Measurements from ENCODE around the gene CABLES1.
A peak's percentile ranks its signal among the peaks of the same experiment; 100 is the strongest.

The CABLES1 gene

GRCh38 chr18:23259701-23260681 lies 124.7 kb downstream of the CABLES1 start:
- H3K27me3 ChIP-seq (ENCODE audit: control insufficient read depth in 1 of 2, insufficient read depth in 1 of 2, low read length in 2 of 2): no peaks in the 10 kb centered on the region
- H4K8ac ChIP-seq (ENCODE audit: low read length): peak overlapping the region; percentile 88
- H3K36me3 ChIP-seq (ENCODE audit: control insufficient read depth in 1 of 2, insufficient read depth in 2 of 2, low read depth in 1 of 2, low read length in 2 of 2): peaks cover 4 to 35% of the 10 kb centered on the region in 2 experiments
- H2BK5ac ChIP-seq (ENCODE audit: low read depth, low read length, poor library complexity, severe bottlenecking): peak overlapping the region; percentile 80
- peak overlapping the region; percentile 95 for H4K91ac ChIP-seq (ENCODE audit: low read length)
- H3K9ac ChIP-seq (ENCODE audit: low read length): peak overlapping the region; percentile 77
- DNase-seq: peak; percentile 88
- H2BK15ac ChIP-seq (ENCODE audit: low read depth, poor library complexity, severe bottlenecking): peak overlapping the region; percentile 95
- no peak overlapping the region for H3K14ac ChIP-seq (ENCODE audit: low read length in 2 of 2)
- H2AK5ac ChIP-seq (ENCODE audit: low read length, severe bottlenecking): peak overlapping the region; percentile 54
- peak overlapping the region; percentile 60 for H2AFZ ChIP-seq (ENCODE audit: low read depth, low read length)
- H3K27ac ChIP-seq (ENCODE audit: low read length, poor library complexity, severe bottlenecking): peak overlapping the region; percentile 96
- peak overlapping the region; percentile 4 for H3K4me2 ChIP-seq (ENCODE audit: low read length, poor library complexity, severe bottlenecking)
- WGBS: 3% methylated on average over 21 of the region's 21 CpGs
- H3K23ac ChIP-seq (ENCODE audit: low read length in 2 of 2): no peak overlapping the region
- peak overlapping the region; percentile 63 to 92 for H3K18ac ChIP-seq (ENCODE audit: low read depth in 1 of 2, low read length in 2 of 2)
- no peaks in the 10 kb centered on the region for H3K9me3 ChIP-seq (ENCODE audit: control insufficient read depth, low read length)
- H2BK12ac ChIP-seq (ENCODE audit: low read length in 2 of 2): peak overlapping the region; percentile 38 to 96
- H3K79me1 ChIP-seq (replicated peaks; ENCODE audit: low read length, poor library complexity, severe bottlenecking): no peaks in the 10 kb centered on the region
- peaks cover 33% of the 10 kb centered on the region for H3K4me1 ChIP-seq (ENCODE audit: control insufficient read depth, insufficient read depth, low read depth, low read length)
- peak overlapping the region in 1 of 2 experiments; percentile 55 for H3K4me3 ChIP-seq (ENCODE audit: insufficient read depth in 1 of 2, low read depth in 1 of 2, low read length in 2 of 2)
- H2BK120ac ChIP-seq (ENCODE audit: low read depth, low read length): peak overlapping the region; percentile 81
- peak overlapping the region; percentile 90 to 94 for H3K4ac ChIP-seq (ENCODE audit: low read depth in 1 of 2, low read length in 2 of 2)

GRCh38 chr18:23260926-23261590 lies 125.8 kb downstream of the CABLES1 start:
- H3K18ac ChIP-seq (ENCODE audit: low read depth in 1 of 2, low read length in 2 of 2): peak overlapping the region; percentile 75 to 88
- no peak overlapping the region for H3K9ac ChIP-seq (ENCODE audit: low read length)
- H3K14ac ChIP-seq (ENCODE audit: low read length in 2 of 2): peak overlapping the region in 1 of 2 experiments; percentile 76
- H2BK120ac ChIP-seq (ENCODE audit: low read depth, low read length): peak overlapping the region; percentile 81
- no peak overlapping the region for H2AK5ac ChIP-seq (ENCODE audit: low read length, severe bottlenecking)
- peak overlapping the region; percentile 52 to 71 for H3K4ac ChIP-seq (ENCODE audit: low read depth in 1 of 2, low read length in 2 of 2)
- H2BK12ac ChIP-seq (ENCODE audit: low read length in 2 of 2): peak overlapping the region; percentile 38 to 85
- 90% methylated on average over 7 of the region's 7 CpGs for WGBS
- H3K36me3 ChIP-seq (ENCODE audit: control insufficient read depth in 1 of 2, insufficient read depth in 2 of 2, low read depth in 1 of 2, low read length in 2 of 2): peaks cover 3 to 26% of the 10 kb centered on the region in 2 experiments
- no peak overlapping the region for H2BK5ac ChIP-seq (ENCODE audit: low read depth, low read length, poor library complexity, severe bottlenecking)
- no peak overlapping the region for H3K23ac ChIP-seq (ENCODE audit: low read length in 2 of 2)
- H4K91ac ChIP-seq (ENCODE audit: low read length): peak overlapping the region; percentile 78
- H3K9me3 ChIP-seq (ENCODE audit: control insufficient read depth, low read length): no peaks in the 10 kb centered on the region
- no peaks in the 10 kb centered on the region for H3K79me1 ChIP-seq (replicated peaks; ENCODE audit: low read length, poor library complexity, severe bottlenecking)
- peak overlapping the region; percentile 65 for H2BK15ac ChIP-seq (ENCODE audit: low read depth, poor library complexity, severe bottlenecking)
- no peak overlapping the region for H3K4me3 ChIP-seq (ENCODE audit: insufficient read depth in 1 of 2, low read depth in 1 of 2, low read length in 2 of 2)
- DNase-seq: no peak
- no peak overlapping the region for H3K4me2 ChIP-seq (ENCODE audit: low read length, poor library complexity, severe bottlenecking)
- peaks cover 33% of the 10 kb centered on the region for H3K4me1 ChIP-seq (ENCODE audit: control insufficient read depth, insufficient read depth, low read depth, low read length)
- H2AFZ ChIP-seq (ENCODE audit: low read depth, low read length): no peak overlapping the region
- H4K8ac ChIP-seq (ENCODE audit: low read length): peak overlapping the region; percentile 65
- no peaks in the 10 kb centered on the region for H3K27me3 ChIP-seq (ENCODE audit: control insufficient read depth in 1 of 2, insufficient read depth in 1 of 2, low read length in 2 of 2)
- H3K27ac ChIP-seq (ENCODE audit: low read length, poor library complexity, severe bottlenecking): peak overlapping the region; percentile 96

GRCh38 chr18:23263551-23264235 lies 128.4 kb downstream of the CABLES1 start:
- H3K27ac ChIP-seq (ENCODE audit: low read length, poor library complexity, severe bottlenecking): no peak overlapping the region
- H3K36me3 ChIP-seq (ENCODE audit: control insufficient read depth in 1 of 2, insufficient read depth in 2 of 2, low read depth in 1 of 2, low read length in 2 of 2): peaks cover 0 to under 1% of the 10 kb centered on the region in 2 experiments
- WGBS: 92% methylated on average over 9 of the region's 9 CpGs
- H3K79me1 ChIP-seq (replicated peaks; ENCODE audit: low read length, poor library complexity, severe bottlenecking): no peaks in the 10 kb centered on the region
- no peak overlapping the region for H2AK5ac ChIP-seq (ENCODE audit: low read length, severe bottlenecking)
- H3K9me3 ChIP-seq (ENCODE audit: control insufficient read depth, low read length): no peaks in the 10 kb centered on the region
- H2BK15ac ChIP-seq (ENCODE audit: low read depth, poor library complexity, severe bottlenecking): no peak overlapping the region
- H3K4me3 ChIP-seq (ENCODE audit: insufficient read depth in 1 of 2, low read depth in 1 of 2, low read length in 2 of 2): no peak overlapping the region
- no peak overlapping the region for H2BK5ac ChIP-seq (ENCODE audit: low read depth, low read length, poor library complexity, severe bottlenecking)
- no peak overlapping the region for H3K14ac ChIP-seq (ENCODE audit: low read length in 2 of 2)
- no peak overlapping the region for H2AFZ ChIP-seq (ENCODE audit: low read depth, low read length)
- no peak overlapping the region for H2BK120ac ChIP-seq (ENCODE audit: low read depth, low read length)
- peaks cover 22% of the 10 kb centered on the region for H3K4me1 ChIP-seq (ENCODE audit: control insufficient read depth, insufficient read depth, low read depth, low read length)
- no peak overlapping the region for H2BK12ac ChIP-seq (ENCODE audit: low read length in 2 of 2)
- no peaks in the 10 kb centered on the region for H3K27me3 ChIP-seq (ENCODE audit: control insufficient read depth in 1 of 2, insufficient read depth in 1 of 2, low read length in 2 of 2)
- H4K91ac ChIP-seq (ENCODE audit: low read length): no peak overlapping the region
- no peak overlapping the region for H3K4ac ChIP-seq (ENCODE audit: low read depth in 1 of 2, low read length in 2 of 2)
- H4K8ac ChIP-seq (ENCODE audit: low read length): no peak overlapping the region
- H3K4me2 ChIP-seq (ENCODE audit: low read length, poor library complexity, severe bottlenecking): no peak overlapping the region
- H3K18ac ChIP-seq (ENCODE audit: low read depth in 1 of 2, low read length in 2 of 2): no peak overlapping the region
- DNase-seq: no peak
- H3K9ac ChIP-seq (ENCODE audit: low read length): no peak overlapping the region
- H3K23ac ChIP-seq (ENCODE audit: low read length in 2 of 2): no peak overlapping the region

Data from mesenchymal stem cell (in vitro differentiated cells and primary cell).